NCI-H1092 (cell line): Measurements from ENCODE around the gene PRKD2.

ENCODE experiments used
- DNase-seq: peaks from one replicate; lab custom pipeline; 2025; lab: John Stamatoyannopoulos, UW

The PRKD2 gene

GRCh38 chr19:46700704-46701103 is 16.2 kb downstream of the PRKD2 start:
- no peak for DNase-seq

- DNase-seq, result no peak
Observed at GRCh38 chr19:46698395-46699321, 18.3 kb downstream of the PRKD2 start.

- DNase-seq, result no peak
Observed at GRCh38 chr19:46697204-46697960, 19.5 kb downstream of the PRKD2 start.

GRCh38 chr19:46696866-46697203 is 20.1 kb downstream of the PRKD2 start:
- DNase-seq, result no peak

- no peak for DNase-seq
Observed at GRCh38 chr19:46696052-46696451, 20.9 kb downstream of the PRKD2 start.

GRCh38 chr19:46693760-46694159 is 23.2 kb downstream of the PRKD2 start:
- DNase-seq, result no peak

GRCh38 chr19:46692918-46693722 is 23.8 kb downstream of the PRKD2 start:
- no peak for DNase-seq

- no peak for DNase-seq
Observed at GRCh38 chr19:46691948-46692347, 25.0 kb downstream of the PRKD2 start.

- DNase-seq, result no peak
Observed at GRCh38 chr19:46691104-46691503, 25.8 kb downstream of the PRKD2 start.

- no peak for DNase-seq
Observed at GRCh38 chr19:46689358-46689757, 27.6 kb downstream of the PRKD2 start.

GRCh38 chr19:46687438-46688145 is 29.3 kb downstream of the PRKD2 start:
- no peak for DNase-seq

- no peak for DNase-seq
Observed at GRCh38 chr19:46685189-46685588, 31.7 kb downstream of the PRKD2 start.

GRCh38 chr19:46678110-46678732 is 38.7 kb downstream of the PRKD2 start:
- no peak for DNase-seq

GRCh38 chr19:46674416-46675178 is 42.3 kb downstream of the PRKD2 start:
- DNase-seq, result no peak

GRCh38 chr19:46670813-46671212 is 46.1 kb downstream of the PRKD2 start:
- no peak for DNase-seq

GRCh38 chr19:46668662-46669061 is 48.3 kb downstream of the PRKD2 start:
- no peak for DNase-seq

GRCh38 chr19:46665072-46665471 is 51.8 kb downstream of the PRKD2 start:
- no peak for DNase-seq

GRCh38 chr19:46661735-46662592 is 55.0 kb downstream of the PRKD2 start:
- peak; percentile 65 for DNase-seq

GRCh38 chr19:46661020-46661731 is 55.7 kb downstream of the PRKD2 start, which contains the start of gene DACT3:
Gene DACT3 (minus strand): TSS chr19:46661182. CDS start chr19:46661064, 118 bp downstream.
- DNase-seq, result peak; percentile 98
